Activated CD8-positive, alpha-beta memory T cell treated with anti-CD3 and anti-CD28 coated beads for 36 hours (primary cell): ENCODE results near the gene CUL1. TPM values are rescaled to one million over a fixed set of nuclear protein-coding genes. Genes with fewer than 3 reads are reported as not detected.

Experiments used
- CTCF ChIA-PET: fragments of 350-600 bp; sonication (Branson Sonifier 250); formaldehyde crosslinking; loops from one replicate; lab custom pipeline; 2021; ENCODE audit warnings: antibody characterized with exemption; lab: Charles Lee
- POLR2A ChIA-PET: fragments of 350-600 bp; sonication (Branson Sonifier 250); formaldehyde crosslinking; loops from one replicate; lab custom pipeline; 2021; ENCODE audit warnings: antibody characterized with exemption; lab: Charles Lee
- total RNA-seq, 2 experiments: library from RNA; stranded (reverse); gene quantifications; one replicate each; pipeline ENCODE4 v1.2.3, GENCODE V29; 2021

Gene CUL1
- total RNA-seq, 2 experiments from 2014 or later: 81.2 to 84.0 TPM

GRCh38 chr7:148735967-148736366 lies 37.3 kb downstream of the CUL1 start:
- ChIA-PET POLR2A (no interaction called here), CTCF (no interaction called here)

- ChIA-PET POLR2A (no interaction called here), CTCF (no interaction called here)
These were observed 40.2 kb downstream of the CUL1 start for GRCh38 chr7:148738737-148739535.

GRCh38 chr7:148746135-148746534 lies 47.4 kb downstream of the CUL1 start:
- CTCF ChIA-PET: interaction anchor here (0.5 to 1.0 kb wide), 2 partner anchors 171 to 295 kb away, joined by 4 read pairs; no protein-coding TSS in a partner anchor
- POLR2A ChIA-PET: interaction anchor here (0.9 kb wide), 1 partner anchor 47 kb away, joined by 3 read pairs; the partner anchor contains the start of gene CUL1

GRCh38 chr7:148747274-148747673 lies 48.6 kb downstream of the CUL1 start:
- ChIA-PET POLR2A (interaction anchor here (0.9 kb wide), 1 partner anchor 48 kb away, joined by 3 read pairs; the partner anchor contains the start of gene CUL1), CTCF (no interaction called here)

- POLR2A ChIA-PET: no interaction called here
- CTCF ChIA-PET: no interaction called here
These were observed 52.0 kb downstream of the CUL1 start for GRCh38 chr7:148750442-148751355.

GRCh38 chr7:148753224-148753623 lies 54.5 kb downstream of the CUL1 start:
- ChIA-PET CTCF (interaction anchor here (1.1 to 1.2 kb wide), 2 partner anchors 21 to 177 kb away, joined by 3 to 5 read pairs; no protein-coding TSS in a partner anchor), POLR2A (interaction anchor here (1.2 kb wide), 1 partner anchor 55 kb away, joined by 3 read pairs; the partner anchor contains the start of gene CUL1)

- ChIA-PET CTCF (no interaction called here), POLR2A (no interaction called here)
These were observed 56.2 kb downstream of the CUL1 start for GRCh38 chr7:148754912-148755311.

- CTCF ChIA-PET: no interaction called here
- POLR2A ChIA-PET: no interaction called here
These were observed 63.0 kb downstream of the CUL1 start for GRCh38 chr7:148761499-148762278.

GRCh38 chr7:148763622-148764021 lies 64.9 kb downstream of the CUL1 start:
- CTCF ChIA-PET: no interaction called here
- POLR2A ChIA-PET: no interaction called here

- CTCF ChIA-PET: interaction anchor here (0.8 kb wide), 1 partner anchor 243 kb away, joined by 3 read pairs; no protein-coding TSS in a partner anchor
These were observed 71.3 kb downstream of the CUL1 start for GRCh38 chr7:148770004-148770403.

GRCh38 chr7:148772297-148773089 lies 73.8 kb downstream of the CUL1 start:
- ChIA-PET CTCF (interaction anchor here (0.8 to 1.9 kb wide), 2 partner anchors 19 to 188 kb away, joined by 3 to 5 read pairs; no protein-coding TSS in a partner anchor), POLR2A (interaction anchor here (0.7 to 1.6 kb wide), 3 partner anchors 50 to 111 kb away, joined by 3 to 5 read pairs (median 3); partner anchors contain the start of gene CUL1)

More at GRCh38 chr7:148770004-148770403, 71.3 kb downstream of the CUL1 start:
- POLR2A ChIA-PET: no interaction called here

GRCh38 chr7:148773334-148773733 lies 74.6 kb downstream of the CUL1 start:
- CTCF ChIA-PET: interaction anchor here (0.7 to 1.9 kb wide), 3 partner anchors 20 to 198 kb away, joined by 3 to 5 read pairs (median 3); no protein-coding TSS in a partner anchor
- POLR2A ChIA-PET: interaction anchor here (0.5 to 1.6 kb wide), 5 partner anchors 65 to 254 kb away, joined by 3 to 10 read pairs (median 4); partner anchors contain the start of gene CUL1

- POLR2A ChIA-PET: no interaction called here
These were observed 75.8 kb downstream of the CUL1 start for GRCh38 chr7:148774471-148774870.

GRCh38 chr7:148782757-148783456 lies 84.2 kb downstream of the CUL1 start:
- CTCF ChIA-PET: interaction anchor here (0.8 kb wide), 1 partner anchor 55 kb away, joined by 3 read pairs; no protein-coding TSS in a partner anchor
- POLR2A ChIA-PET: no interaction called here

More at GRCh38 chr7:148774471-148774870, 75.8 kb downstream of the CUL1 start:
- CTCF ChIA-PET: interaction anchor here (0.8 to 1.9 kb wide), 4 partner anchors 21 to 192 kb away, joined by 3 to 5 read pairs (median 3); no protein-coding TSS in a partner anchor

- POLR2A ChIA-PET: no interaction called here
- CTCF ChIA-PET: interaction anchor here (0.8 kb wide), 1 partner anchor 54 kb away, joined by 3 read pairs; no protein-coding TSS in a partner anchor
These were observed 85.3 kb downstream of the CUL1 start for GRCh38 chr7:148783801-148784527.
